Nephron progenitor cell (in vitro differentiated cells): Measurements from ENCODE around the gene CADPS2.

Experiments
- DNase-seq: peaks from one replicate; pipeline ENCODE4 v3.0.0; 2021
- H3K27ac Mint-ChIP-seq: 2 replicates; pipeline ENCODE4 v1.8.0; 2021; ENCODE audit warnings: mild to moderate bottlenecking, moderate library complexity, mixed read lengths
- H3K27me3 Mint-ChIP-seq: 2 replicates; pipeline ENCODE4 v1.8.0; 2021; ENCODE audit warnings: mild to moderate bottlenecking, low read depth, mixed read lengths; ENCODE audit not compliant: poor library complexity
- H3K36me3 Mint-ChIP-seq: 2 replicates; pipeline ENCODE4 v1.8.0; 2021; ENCODE audit warnings: low read depth, mixed read lengths
- H3K4me1 Mint-ChIP-seq: 2 replicates; pipeline ENCODE4 v1.8.0; 2021; ENCODE audit warnings: mixed read lengths
- H3K4me3 Mint-ChIP-seq: 2 replicates; pipeline ENCODE4 v1.8.0; 2021; ENCODE audit warnings: mild to moderate bottlenecking, moderate library complexity, mixed read lengths
- H3K9me3 Mint-ChIP-seq: 2 replicates; pipeline ENCODE4 v1.8.0; 2021; ENCODE audit warnings: mild to moderate bottlenecking, moderate library complexity, mixed read lengths
- CTCF ChIP-seq: fragments of 200-600 bp; sonication (generic); IDR thresholded peaks from 2 replicates; pipeline ENCODE4 v1.5.0; 2021; ENCODE audit warnings: antibody characterized with exemption

CADPS2 gene

GRCh38 chr7:122902751-122903495 is 16.7 kb upstream of the CADPS2 start:
- DNase-seq: no peak
- no peaks in the 10 kb centered on the region for H3K4me1 Mint-ChIP-seq
- H3K9me3 Mint-ChIP-seq: no peaks in the 10 kb centered on the region
- no peaks in the 10 kb centered on the region for H3K27me3 Mint-ChIP-seq
- no peak overlapping the region for H3K4me3 Mint-ChIP-seq
- H3K27ac Mint-ChIP-seq: no peak overlapping the region
- no peaks in the 10 kb centered on the region for H3K36me3 Mint-ChIP-seq
- TF ChIP-seq CTCF: peak; percentile 17

DNA sequence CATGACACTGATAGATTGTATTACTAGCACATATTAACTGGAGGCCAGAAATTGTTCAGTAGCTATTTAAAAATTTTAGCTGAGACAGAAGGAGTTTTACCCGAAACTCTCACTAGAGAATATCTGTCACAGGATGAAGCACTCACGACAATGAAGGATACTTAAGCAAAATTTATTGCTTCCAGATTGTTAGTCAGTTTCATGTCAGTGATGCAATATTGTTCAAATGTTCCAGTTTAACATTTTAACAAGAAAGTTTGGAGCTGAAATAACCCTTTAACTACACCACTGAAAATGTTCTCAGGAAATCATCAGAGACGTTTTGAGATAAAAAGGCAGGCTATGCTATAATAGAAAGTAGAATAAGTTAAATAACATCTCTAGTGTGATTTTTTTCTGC is 15.0 kb upstream of the CADPS2 start:
- Mint-ChIP-seq H3K36me3 (no peaks in the 10 kb centered on the region), H3K27ac (no peak overlapping the region), H3K27me3 (no peaks in the 10 kb centered on the region), H3K4me1 (no peaks in the 10 kb centered on the region), H3K9me3 (no peaks in the 10 kb centered on the region), H3K4me3 (no peak overlapping the region)
- TF ChIP-seq CTCF: no peak
- DNase-seq: no peak

- no peak overlapping the region for H3K4me3 Mint-ChIP-seq
- no peaks in the 10 kb centered on the region for H3K4me1 Mint-ChIP-seq
- H3K36me3 Mint-ChIP-seq: no peaks in the 10 kb centered on the region
- no peak overlapping the region for H3K27ac Mint-ChIP-seq
- TF ChIP-seq CTCF: no peak
- H3K27me3 Mint-ChIP-seq: no peaks in the 10 kb centered on the region
- DNase-seq: no peak
- no peaks in the 10 kb centered on the region for H3K9me3 Mint-ChIP-seq
These were observed 10.2 kb upstream of the CADPS2 start for GRCh38 chr7:122896509-122896908.

DNA sequence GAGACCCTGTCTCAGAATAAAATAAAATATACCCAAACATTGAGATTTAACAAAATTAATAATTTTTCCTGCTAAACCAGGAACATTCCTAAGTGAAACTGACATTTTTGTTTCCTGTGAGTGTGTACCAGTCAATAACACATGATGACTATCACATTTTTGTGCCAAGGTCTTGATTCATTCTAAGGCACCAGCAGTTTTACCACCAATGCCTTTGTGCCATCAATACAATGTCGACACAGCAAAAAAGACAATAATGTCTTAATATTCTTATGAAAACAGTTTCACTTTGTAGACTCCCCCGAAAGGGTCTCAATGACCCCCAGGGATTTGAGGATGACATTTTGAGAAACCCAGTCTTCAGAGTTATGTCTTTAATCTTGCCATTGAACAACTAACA is 7.2 kb upstream of the CADPS2 start:
- Mint-ChIP-seq H3K27ac (no peak overlapping the region), H3K4me3 (no peak overlapping the region), H3K9me3 (no peaks in the 10 kb centered on the region), H3K36me3 (no peaks in the 10 kb centered on the region), H3K27me3 (peaks cover 9% of the 10 kb centered on the region), H3K4me1 (no peaks in the 10 kb centered on the region)
- TF ChIP-seq CTCF: no peak
- DNase-seq: no peak

GRCh38 chr7:122889116-122889515 is 2.9 kb upstream of the CADPS2 start:
- no peak overlapping the region for H3K27ac Mint-ChIP-seq
- peaks cover 47% of the 10 kb centered on the region for H3K27me3 Mint-ChIP-seq
- no peaks in the 10 kb centered on the region for H3K9me3 Mint-ChIP-seq
- no peak for TF ChIP-seq CTCF
- H3K4me3 Mint-ChIP-seq: no peak overlapping the region
- peaks cover 13% of the 10 kb centered on the region for H3K4me1 Mint-ChIP-seq
- DNase-seq: no peak
- H3K36me3 Mint-ChIP-seq: no peaks in the 10 kb centered on the region

GRCh38 chr7:122887848-122888247 is 1.6 kb upstream of the CADPS2 start:
- H3K27me3 Mint-ChIP-seq: peaks cover 59% of the 10 kb centered on the region
- TF ChIP-seq CTCF: no peak
- no peaks in the 10 kb centered on the region for H3K36me3 Mint-ChIP-seq
- H3K9me3 Mint-ChIP-seq: no peaks in the 10 kb centered on the region
- H3K4me1 Mint-ChIP-seq: peaks cover 18% of the 10 kb centered on the region
- no peak overlapping the region for H3K4me3 Mint-ChIP-seq
- DNase-seq: no peak
- H3K27ac Mint-ChIP-seq: no peak overlapping the region
